Activated CD8-positive, alpha-beta T cell treated with anti-CD3 and anti-CD28 coated beads for 36 hours (primary cell): Measurements from ENCODE around the gene SYT14. TPM values are rescaled to one million over a fixed set of nuclear protein-coding genes. Genes with fewer than 3 reads are reported as not detected.
"Not testable (repeated sequence)": the region's sequence is repeated elsewhere in the genome, so short reads cannot be mapped to it uniquely, and the experiment has no call there.

Experiments
- ATAC-seq: fragments of 200-7000 bp; cut with Tn5 transposase; one replicate; pipeline ENCODE4 v1.10.0; 2021; ENCODE audit warnings: mild to moderate bottlenecking, moderate library complexity
- CTCF ChIA-PET: fragments of 350-600 bp; sonication (Branson Sonifier 250); formaldehyde crosslinking; loops from one replicate; lab custom pipeline; 2021; ENCODE audit warnings: antibody characterized with exemption; lab: Charles Lee
- POLR2A ChIA-PET: fragments of 350-600 bp; sonication (Branson Sonifier 250); formaldehyde crosslinking; loops from one replicate; lab custom pipeline; 2021; ENCODE audit warnings: antibody characterized with exemption; lab: Charles Lee
- DNase-seq: peaks from one replicate; pipeline ENCODE4 v3.0.0-alpha.2; 2020
- H3K27ac Mint-ChIP-seq: one replicate; pipeline ENCODE4 v1.8.0; 2021; ENCODE audit warnings: mild to moderate bottlenecking, mixed read lengths
- H3K27me3 Mint-ChIP-seq: one replicate; pipeline ENCODE4 v1.8.0; 2021; ENCODE audit warnings: mixed read lengths
- H3K36me3 Mint-ChIP-seq: one replicate; pipeline ENCODE4 v1.8.0; 2021; ENCODE audit warnings: low read depth, mixed read lengths
- H3K4me1 Mint-ChIP-seq: one replicate; pipeline ENCODE4 v1.8.0; 2021; ENCODE audit warnings: low read depth, mixed read lengths
- H3K4me3 Mint-ChIP-seq: one replicate; pipeline ENCODE4 v1.8.0; 2021; ENCODE audit warnings: mild to moderate bottlenecking, moderate library complexity, mixed read lengths
- H3K9me3 Mint-ChIP-seq: one replicate; pipeline ENCODE4 v1.8.0; 2021; ENCODE audit warnings: mixed read lengths
- CTCF ChIP-seq: fragments of 200-600 bp; IDR thresholded peaks from one replicate; pipeline ENCODE4 v1.8.0; 2022; ENCODE audit warnings: antibody characterized with exemption, mild to moderate bottlenecking
- intact Hi-C: fragments of 100-400 bp; cut with micrococcal nuclease; formaldehyde crosslinking; loops from one replicate; pipeline ENCODE4 v1.10.0; 2022
- total RNA-seq, 2 experiments: library from RNA; stranded (reverse); gene quantifications; one replicate each; pipeline ENCODE4 v1.2.3, GENCODE V29; 2021

SYT14 gene
- total RNA-seq, 2 experiments from 2014 or later, result not detected

GRCh38 chr1:209900734-209901133 lies 37.3 kb upstream of the SYT14 start:
- no peaks in the 10 kb centered on the region for H3K9me3 Mint-ChIP-seq
- intact Hi-C loops, result no loop called here
- peaks cover 3% of the 10 kb centered on the region for H3K27me3 Mint-ChIP-seq
- ATAC-seq (no peak), DNase-seq (no peak)
- H3K36me3 Mint-ChIP-seq, result no peaks in the 10 kb centered on the region
- no peak overlapping the region for H3K27ac Mint-ChIP-seq
- no peak overlapping the region for H3K4me3 Mint-ChIP-seq
- ChIA-PET POLR2A (no interaction called here), CTCF (interaction anchor here (1.4 to 1.8 kb wide), 4 partner anchors 12 to 40 kb away, joined by 4 to 7 read pairs (median 5); no protein-coding TSS in a partner anchor)
- no peaks in the 10 kb centered on the region for H3K4me1 Mint-ChIP-seq
- TF ChIP-seq CTCF, result no peak

- TF ChIP-seq CTCF, result no peak
- no peaks in the 10 kb centered on the region for H3K36me3 Mint-ChIP-seq
- peaks cover 3% of the 10 kb centered on the region for H3K27me3 Mint-ChIP-seq
- ATAC-seq, result no peak
- H3K4me3 Mint-ChIP-seq, result no peak overlapping the region
- DNase-seq, result no peak
- intact Hi-C loops, result no loop called here
- no peaks in the 10 kb centered on the region for H3K9me3 Mint-ChIP-seq
- H3K27ac Mint-ChIP-seq, result no peak overlapping the region
- CTCF ChIA-PET, result interaction anchor here (1.8 kb wide), 1 partner anchor 38 kb away, joined by 5 read pairs; no protein-coding TSS in a partner anchor
- H3K4me1 Mint-ChIP-seq, result no peaks in the 10 kb centered on the region
- POLR2A ChIA-PET, result no interaction called here
These were observed 36.8 kb upstream of the SYT14 start for GRCh38 chr1:209901211-209901610.

- H3K36me3 Mint-ChIP-seq, intact Hi-C loops, H3K4me3 Mint-ChIP-seq: not testable (repeated sequence)
These were observed 33.2 kb upstream of the SYT14 start for GRCh38 chr1:209904774-209905173.

GRCh38 chr1:209911746-209912145 lies 26.3 kb upstream of the SYT14 start:
- no peaks in the 10 kb centered on the region for H3K27me3 Mint-ChIP-seq
- ATAC-seq (no peak), DNase-seq (no peak)
- TF ChIP-seq CTCF, result no peak
- CTCF ChIA-PET, result no interaction called here
- H3K27ac Mint-ChIP-seq, result no peak overlapping the region
- H3K36me3 Mint-ChIP-seq, result no peaks in the 10 kb centered on the region
- POLR2A ChIA-PET, result no interaction called here
- intact Hi-C loops, result no loop called here
- no peaks in the 10 kb centered on the region for H3K4me1 Mint-ChIP-seq
- H3K4me3 Mint-ChIP-seq, result no peak overlapping the region
- H3K9me3 Mint-ChIP-seq, result no peaks in the 10 kb centered on the region

More at GRCh38 chr1:209904774-209905173, 33.2 kb upstream of the SYT14 start:
- H3K9me3 Mint-ChIP-seq, H3K27ac Mint-ChIP-seq, H3K4me1 Mint-ChIP-seq, DNase-seq, H3K27me3 Mint-ChIP-seq, ATAC-seq, CTCF ChIA-PET, POLR2A ChIA-PET: not testable (repeated sequence)

GRCh38 chr1:209912306-209912705 lies 25.7 kb upstream of the SYT14 start:
- H3K36me3 Mint-ChIP-seq, result no peaks in the 10 kb centered on the region
- intact Hi-C loops, result no loop called here
- H3K9me3 Mint-ChIP-seq, result no peaks in the 10 kb centered on the region
- no peak for TF ChIP-seq CTCF
- H3K27ac Mint-ChIP-seq, result no peak overlapping the region
- POLR2A ChIA-PET, result no interaction called here
- no peaks in the 10 kb centered on the region for H3K4me1 Mint-ChIP-seq
- ATAC-seq (no peak), DNase-seq (no peak)
- H3K4me3 Mint-ChIP-seq, result no peak overlapping the region
- H3K27me3 Mint-ChIP-seq, result no peaks in the 10 kb centered on the region
- CTCF ChIA-PET, result interaction anchor here (1.3 kb wide), 1 partner anchor 12 kb away, joined by 4 read pairs; no protein-coding TSS in a partner anchor

- DNase-seq, H3K27ac Mint-ChIP-seq, H3K9me3 Mint-ChIP-seq, CTCF ChIA-PET, intact Hi-C loops, H3K4me3 Mint-ChIP-seq, H3K4me1 Mint-ChIP-seq, ATAC-seq, H3K27me3 Mint-ChIP-seq, H3K36me3 Mint-ChIP-seq, POLR2A ChIA-PET: not testable (repeated sequence)
These were observed 18.4 kb upstream of the SYT14 start for GRCh38 chr1:209919637-209920036.
